Fibroblast of skin of left quadriceps (primary cell): ENCODE results near the gene STAB2.

Experiments
- DNase-seq, 2 experiments: peaks; one replicate each; pipeline ENCODE4 v3.0.0-alpha.2; 2013; ENCODE audit warnings: low read depth in 2 of 2

The STAB2 gene

DNA sequence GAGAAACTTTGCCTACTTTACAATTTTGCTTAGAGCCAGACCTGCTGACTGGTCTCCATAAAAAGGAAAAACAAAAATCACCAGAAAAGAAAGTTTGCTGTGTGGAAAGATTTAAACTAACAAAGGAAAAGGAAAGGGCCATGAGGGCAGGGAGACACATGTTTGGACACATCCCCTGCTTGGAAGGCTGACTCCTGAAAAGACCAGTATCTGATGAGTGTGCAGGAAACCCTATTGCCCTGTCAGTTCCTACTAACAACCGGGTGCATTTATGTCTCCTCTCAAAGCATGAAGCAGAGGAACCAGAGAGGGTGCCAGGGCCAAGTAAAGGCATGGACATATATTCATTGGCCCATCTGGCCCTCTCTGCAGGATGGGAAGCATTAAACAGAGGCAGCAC lies 7.0 kb upstream of the STAB2 start:
- no peak for DNase-seq

GRCh38 chr12:103583008-103583407 lies 4.1 kb upstream of the STAB2 start:
- no peak for DNase-seq

DNA sequence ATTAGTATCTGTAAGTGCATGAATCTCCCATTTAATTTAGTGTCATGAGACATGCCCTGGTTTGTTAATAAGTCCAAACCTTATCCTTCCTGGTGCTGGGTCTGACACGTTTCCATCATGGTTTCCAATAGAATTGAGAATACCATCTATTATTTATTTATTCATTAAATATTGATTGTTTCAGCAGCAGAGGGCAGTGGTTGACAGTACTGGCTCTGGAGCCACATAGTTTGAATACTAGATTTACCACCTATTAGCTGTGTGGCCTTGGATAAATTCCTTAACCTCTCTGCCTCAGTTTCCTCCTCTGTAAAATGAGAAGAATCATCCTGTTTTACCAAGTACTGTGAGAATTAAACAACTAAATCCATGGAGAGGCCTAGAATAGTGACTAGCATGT lies 941 bp upstream of the STAB2 start:
- no peak for DNase-seq

DNA sequence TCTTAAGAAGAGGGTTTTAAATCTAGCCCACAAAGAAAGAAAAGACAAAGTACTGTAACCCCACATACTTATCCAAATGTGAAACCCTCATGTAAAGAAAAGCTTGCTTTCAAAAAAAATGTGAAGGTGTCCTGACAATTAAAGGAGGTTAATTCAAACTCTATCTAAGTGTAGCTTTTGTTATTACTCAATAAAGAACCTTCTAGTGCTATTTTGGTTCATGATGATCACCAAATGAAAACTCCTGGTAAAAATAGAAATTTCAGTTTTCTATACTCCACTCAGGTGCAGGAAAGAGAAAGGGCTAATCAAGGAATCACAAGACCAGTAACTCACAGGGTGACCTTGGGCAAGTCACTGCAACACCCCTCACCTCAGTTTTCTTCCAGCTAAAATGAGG lies 1.6 kb downstream of the STAB2 start:
- DNase-seq, result no peak

DNA sequence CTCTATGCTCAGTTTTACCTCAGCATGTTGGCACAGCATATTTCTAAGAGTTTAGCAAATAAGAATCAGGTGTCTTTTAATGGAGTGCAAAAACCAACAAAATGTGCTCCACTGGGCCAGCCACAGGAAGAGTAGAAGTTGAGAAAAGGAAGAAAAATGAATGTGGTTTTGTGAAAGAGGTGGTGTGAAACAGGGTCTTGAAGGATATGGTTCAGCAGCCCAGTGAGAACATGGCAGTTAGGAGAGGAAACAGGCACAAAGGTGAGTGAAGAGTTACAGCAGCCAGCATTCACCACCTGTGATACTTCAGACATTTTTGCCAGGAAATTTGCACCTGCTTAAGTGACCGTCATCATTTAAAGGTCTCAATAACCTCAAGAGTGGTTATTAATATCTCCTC lies 2.4 kb downstream of the STAB2 start:
- DNase-seq, result no peak

- DNase-seq, result no peak
Measured at GRCh38 chr12:103590271-103590670, 3.2 kb downstream of the STAB2 start.

DNA sequence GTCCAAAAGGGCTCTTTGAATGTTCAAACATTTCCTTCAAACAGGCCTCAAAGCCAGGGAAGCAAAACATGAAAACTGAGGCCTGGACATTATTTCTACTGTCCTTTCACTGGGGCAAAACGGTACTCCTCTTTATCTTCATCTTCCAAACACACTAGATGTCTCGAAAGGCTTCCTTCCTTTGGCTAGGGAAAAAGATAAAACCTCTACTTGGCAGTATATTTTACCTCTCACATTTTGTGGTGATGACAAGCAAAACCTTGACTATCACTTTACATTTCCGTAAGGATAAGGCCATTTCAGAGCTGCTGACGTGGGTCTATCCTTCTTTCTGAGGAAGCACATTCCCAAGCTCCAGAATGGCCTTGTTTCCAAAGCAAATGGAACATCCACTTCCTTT lies 9.9 kb downstream of the STAB2 start:
- no peak for DNase-seq

- no peak for DNase-seq
Measured at GRCh38 chr12:103599274-103599673, 12.2 kb downstream of the STAB2 start.

DNA sequence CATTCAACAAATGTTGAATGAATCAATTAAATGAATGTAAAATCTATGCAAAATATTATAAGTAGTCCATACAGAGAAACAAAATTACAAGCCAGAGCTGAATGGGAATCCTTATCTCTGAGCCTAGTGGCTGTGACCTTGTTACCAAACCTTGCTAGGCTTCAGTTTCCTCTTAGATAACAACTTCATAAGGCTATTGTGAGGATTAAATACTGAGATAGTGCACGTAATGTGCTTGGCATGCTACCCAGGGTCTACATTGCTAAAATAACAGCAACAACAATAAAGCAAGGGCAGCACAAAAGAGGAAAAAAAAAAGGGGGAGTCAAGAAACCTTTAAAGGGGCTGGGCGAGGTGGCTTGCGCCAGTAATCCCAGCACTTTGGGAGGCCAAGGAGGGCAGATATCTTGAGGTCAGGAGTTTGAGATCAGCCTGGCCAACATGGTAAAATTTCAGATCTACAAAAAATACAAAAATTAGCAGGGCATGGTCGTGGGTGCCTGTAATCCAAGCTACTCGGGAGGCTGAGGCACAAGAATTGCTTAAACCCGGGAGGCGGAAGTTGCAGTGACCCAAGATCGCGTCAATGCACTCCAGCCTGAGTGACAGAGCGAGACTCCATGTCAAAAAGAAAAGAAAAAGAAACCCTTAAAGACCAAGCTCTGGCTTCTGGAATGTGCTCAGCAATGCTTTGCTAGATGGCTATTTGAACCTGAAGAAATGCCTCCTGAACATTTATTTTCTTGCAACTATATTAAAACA lies 14.1 kb downstream of the STAB2 start:
- no peak for DNase-seq

- DNase-seq, result no peak
Measured at GRCh38 chr12:103620395-103620794, 33.3 kb downstream of the STAB2 start.

- no peak for DNase-seq
Measured at GRCh38 chr12:103623716-103624115, 36.6 kb downstream of the STAB2 start.

- DNase-seq, result no peak
Measured at GRCh38 chr12:103626498-103626897, 39.4 kb downstream of the STAB2 start.

DNA sequence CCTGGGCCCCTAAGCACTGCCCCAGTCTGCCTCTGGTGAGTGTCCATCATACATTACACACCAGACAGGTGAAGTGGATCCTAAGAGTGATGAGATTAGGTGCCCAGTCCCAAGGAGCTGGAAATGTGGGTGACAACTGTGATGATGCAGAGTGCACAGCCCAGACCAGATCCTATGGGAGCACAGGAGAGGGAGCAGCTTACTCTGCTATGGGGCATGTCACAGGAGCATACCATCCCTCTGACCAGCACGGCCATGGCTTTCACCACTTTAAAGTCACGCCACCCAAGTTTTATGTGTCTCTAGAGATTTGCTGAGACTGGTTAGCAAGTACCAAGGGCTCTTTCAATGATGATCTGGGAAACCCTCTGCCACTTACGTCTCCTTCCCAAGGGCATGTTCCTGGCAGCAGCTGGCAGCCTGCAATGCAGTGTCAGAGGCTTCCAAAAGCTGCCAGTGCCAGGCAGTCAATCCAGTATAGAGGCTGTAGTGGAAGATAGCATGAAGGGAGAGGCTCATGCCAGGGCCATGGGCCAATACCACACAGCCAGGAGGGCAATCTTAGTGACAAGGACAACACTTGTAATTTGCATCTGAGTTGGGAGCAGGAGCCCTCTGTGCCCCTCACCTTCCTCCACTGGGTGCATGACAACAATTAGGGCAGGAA lies 40.2 kb downstream of the STAB2 start:
- no peak for DNase-seq

- DNase-seq, result peak; percentile 10 to 20
Measured at GRCh38 chr12:103632554-103633216, 45.6 kb downstream of the STAB2 start.

- DNase-seq, result no peak
Measured at GRCh38 chr12:103634732-103635131, 47.7 kb downstream of the STAB2 start.

DNA sequence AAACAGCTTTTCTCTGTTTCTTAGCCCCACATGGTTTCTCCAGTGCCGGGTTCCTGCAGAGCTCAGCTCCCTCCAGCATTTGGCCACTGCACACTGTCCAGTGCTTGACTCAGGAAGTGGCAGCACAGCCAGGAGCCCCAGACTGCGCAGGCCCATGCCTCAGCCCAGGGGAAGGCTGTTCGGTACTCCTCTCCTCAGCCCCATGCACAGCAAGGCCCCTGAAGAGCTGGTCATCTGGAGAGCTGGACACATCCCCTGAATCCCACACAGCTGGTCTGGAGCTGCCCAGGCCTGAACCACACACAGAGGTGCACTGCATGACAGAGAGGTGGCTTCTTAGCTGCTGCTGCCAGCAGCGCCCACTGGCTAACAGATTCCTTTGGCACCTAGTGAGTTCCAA lies 48.3 kb downstream of the STAB2 start:
- no peak for DNase-seq

DNA sequence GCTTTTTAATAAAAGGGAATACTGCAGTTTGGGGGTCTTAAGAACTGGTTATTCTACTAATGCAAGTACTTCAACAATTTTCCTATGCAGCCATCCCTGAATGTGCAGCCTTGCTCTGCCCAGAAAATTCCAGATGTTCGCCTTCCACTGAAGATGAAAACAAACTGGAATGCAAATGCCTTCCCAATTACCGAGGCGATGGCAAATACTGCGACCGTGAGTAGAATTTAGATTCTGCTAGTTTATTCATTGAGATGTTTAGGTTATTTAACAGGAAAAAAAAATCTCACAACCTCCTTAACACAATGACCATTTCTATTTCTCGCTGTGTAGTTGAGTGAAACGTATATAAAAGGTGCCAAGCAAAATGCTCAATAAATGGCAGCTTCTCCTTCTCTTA lies 49.9 kb downstream of the STAB2 start:
- no peak for DNase-seq

GRCh38 chr12:103637429-103637828 lies 50.4 kb downstream of the STAB2 start:
- no peak for DNase-seq

GRCh38 chr12:103639983-103640382 lies 52.9 kb downstream of the STAB2 start:
- DNase-seq, result no peak

- no peak for DNase-seq
Measured at GRCh38 chr12:103640410-103640809, 53.3 kb downstream of the STAB2 start.

GRCh38 chr12:103640831-103641230 lies 53.8 kb downstream of the STAB2 start:
- DNase-seq, result no peak

DNA sequence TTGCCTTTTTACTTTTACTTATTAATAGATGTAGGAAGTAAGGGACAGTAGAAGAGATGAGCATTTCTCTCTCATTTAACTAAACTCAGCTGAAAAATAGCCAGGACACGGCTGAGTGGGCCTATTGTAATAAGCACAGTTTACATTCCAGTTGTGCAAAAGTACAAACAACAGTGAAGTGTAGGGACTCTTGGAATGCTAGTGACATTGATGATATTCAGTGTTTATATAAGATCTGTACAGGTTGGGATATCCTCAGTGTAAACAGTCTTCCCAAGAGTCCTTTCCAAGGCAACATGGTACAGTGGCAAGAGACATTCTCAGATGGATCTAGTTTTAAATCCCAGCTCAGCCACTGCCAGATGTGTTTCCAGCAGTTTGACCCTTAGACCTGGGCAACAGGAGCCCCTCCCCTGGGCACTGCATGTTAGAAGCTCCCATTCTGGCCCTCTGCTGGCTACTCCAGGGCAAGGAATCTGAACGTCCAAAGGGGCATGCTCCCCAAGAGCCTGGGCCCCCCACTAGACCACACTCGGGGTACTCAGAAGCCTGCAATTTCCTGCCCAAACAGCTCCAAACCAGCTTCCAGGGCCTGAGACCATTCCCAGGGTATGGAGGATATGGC lies 55.3 kb downstream of the STAB2 start:
- DNase-seq, result no peak

DNA sequence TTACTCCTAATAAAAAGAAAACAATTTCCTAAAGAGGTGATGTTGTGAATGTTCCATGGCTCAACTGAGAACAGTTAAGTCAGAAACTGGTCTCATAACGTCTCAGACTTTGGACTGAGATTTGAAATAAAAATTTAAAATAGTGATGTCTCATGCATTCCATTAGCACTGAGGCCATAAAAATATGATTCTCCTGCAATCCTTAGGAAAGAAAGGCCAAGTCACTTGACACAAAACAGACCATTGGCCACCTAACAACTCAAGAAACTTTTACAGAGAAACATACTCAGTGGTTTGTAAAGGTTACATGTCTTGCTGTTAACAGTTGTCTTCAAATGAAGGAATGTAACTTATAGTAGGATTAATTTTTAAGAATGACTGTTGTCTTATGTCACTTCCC lies 58.1 kb downstream of the STAB2 start:
- DNase-seq, result peak; percentile 9 to 11
